ENCODE data around the gene DSCAML1. TPM values are rescaled to one million over a fixed set of nuclear protein-coding genes. Genes with fewer than 3 reads are reported as not detected.

The DSCAML1 gene
- total RNA-seq, 1 donor = not detected

DNA sequence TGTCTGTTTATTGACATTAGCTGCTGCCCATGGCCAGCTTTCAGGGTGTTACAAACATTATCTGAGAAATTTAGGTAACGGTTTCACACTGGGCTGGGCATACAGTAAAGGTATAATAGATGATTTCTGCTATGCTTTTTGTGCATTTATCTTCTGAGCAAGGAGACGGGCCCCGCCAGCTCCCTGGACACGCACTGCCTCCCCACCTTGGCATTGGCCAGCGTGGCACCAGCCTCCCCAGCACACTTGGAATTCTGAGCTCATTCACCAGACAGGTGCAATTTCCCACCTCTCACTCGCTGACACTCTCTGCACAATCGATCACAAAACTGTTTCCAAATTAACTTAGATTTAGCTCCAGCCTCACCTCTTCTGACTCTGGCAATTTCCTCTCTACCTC lies 246.6 kb downstream of the DSCAML1 start:
- H3K4me3 ChIP-seq (ENCODE audit: low read depth, low read length) = no peak overlapping the region
- no peak for DNase-seq (ENCODE audit: low read depth)
- TF ChIP-seq, protein P1, sequence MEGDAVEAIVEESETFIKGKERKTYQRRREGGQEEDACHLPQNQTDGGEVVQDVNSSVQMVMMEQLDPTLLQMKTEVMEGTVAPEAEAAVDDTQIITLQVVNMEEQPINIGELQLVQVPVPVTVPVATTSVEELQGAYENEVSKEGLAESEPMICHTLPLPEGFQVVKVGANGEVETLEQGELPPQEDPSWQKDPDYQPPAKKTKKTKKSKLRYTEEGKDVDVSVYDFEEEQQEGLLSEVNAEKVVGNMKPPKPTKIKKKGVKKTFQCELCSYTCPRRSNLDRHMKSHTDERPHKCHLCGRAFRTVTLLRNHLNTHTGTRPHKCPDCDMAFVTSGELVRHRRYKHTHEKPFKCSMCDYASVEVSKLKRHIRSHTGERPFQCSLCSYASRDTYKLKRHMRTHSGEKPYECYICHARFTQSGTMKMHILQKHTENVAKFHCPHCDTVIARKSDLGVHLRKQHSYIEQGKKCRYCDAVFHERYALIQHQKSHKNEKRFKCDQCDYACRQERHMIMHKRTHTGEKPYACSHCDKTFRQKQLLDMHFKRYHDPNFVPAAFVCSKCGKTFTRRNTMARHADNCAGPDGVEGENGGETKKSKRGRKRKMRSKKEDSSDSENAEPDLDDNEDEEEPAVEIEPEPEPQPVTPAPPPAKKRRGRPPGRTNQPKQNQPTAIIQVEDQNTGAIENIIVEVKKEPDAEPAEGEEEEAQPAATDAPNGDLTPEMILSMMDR (IDR thresholded peaks at IDR 0.05; ENCODE audit: insufficient read depth, low read depth, low read length) = no peak

DNA sequence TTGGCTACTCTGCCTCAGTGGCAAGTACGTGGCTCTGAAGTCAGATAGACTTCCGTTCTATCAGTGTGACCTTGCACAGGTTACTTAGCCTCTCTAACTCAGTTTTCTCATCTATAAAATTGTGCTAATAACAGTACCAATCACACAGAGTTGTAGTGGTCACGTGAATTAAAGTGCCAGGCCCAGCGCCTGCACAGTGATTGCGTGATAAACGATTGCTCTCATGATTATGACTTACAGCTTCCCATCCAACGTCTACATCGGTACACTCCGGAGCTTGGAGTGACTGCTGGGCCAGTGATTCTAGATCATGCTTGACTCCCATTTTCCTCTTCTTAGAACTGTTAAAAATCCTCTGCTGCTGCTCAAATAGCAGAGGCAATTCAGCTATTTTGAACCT lies 247.6 kb downstream of the DSCAML1 start:
- TF ChIP-seq, protein P1 (IDR thresholded peaks at IDR 0.05; ENCODE audit: insufficient read depth, low read depth, low read length) = no peak
- no peak overlapping the region for H3K4me3 ChIP-seq (ENCODE audit: low read depth, low read length)
- DNase-seq (ENCODE audit: low read depth) = no peak

DNA sequence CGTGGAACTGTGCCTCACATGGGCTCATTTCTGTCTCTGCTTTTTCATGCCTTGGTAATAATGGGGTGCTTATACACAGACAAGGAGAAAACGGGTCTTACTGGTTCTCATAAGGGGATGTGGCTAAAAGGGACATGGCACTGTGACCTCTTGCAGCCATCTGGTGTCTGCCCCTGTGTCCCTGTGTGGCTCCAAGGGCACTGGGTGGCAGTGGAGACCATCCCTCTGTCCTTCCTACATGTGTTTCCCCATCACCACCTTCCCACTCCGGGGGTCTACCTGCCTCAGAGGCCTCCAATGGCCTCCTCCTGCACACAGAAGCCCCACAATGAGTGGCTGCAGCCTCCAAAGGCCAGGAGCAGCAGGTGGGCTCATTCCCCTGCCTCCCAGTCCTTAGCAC lies 248.1 kb downstream of the DSCAML1 start:
- TF ChIP-seq, protein P1 (IDR thresholded peaks at IDR 0.05; ENCODE audit: insufficient read depth, low read depth, low read length) = no peak
- no peak overlapping the region for H3K4me3 ChIP-seq (ENCODE audit: low read depth, low read length)

DNA sequence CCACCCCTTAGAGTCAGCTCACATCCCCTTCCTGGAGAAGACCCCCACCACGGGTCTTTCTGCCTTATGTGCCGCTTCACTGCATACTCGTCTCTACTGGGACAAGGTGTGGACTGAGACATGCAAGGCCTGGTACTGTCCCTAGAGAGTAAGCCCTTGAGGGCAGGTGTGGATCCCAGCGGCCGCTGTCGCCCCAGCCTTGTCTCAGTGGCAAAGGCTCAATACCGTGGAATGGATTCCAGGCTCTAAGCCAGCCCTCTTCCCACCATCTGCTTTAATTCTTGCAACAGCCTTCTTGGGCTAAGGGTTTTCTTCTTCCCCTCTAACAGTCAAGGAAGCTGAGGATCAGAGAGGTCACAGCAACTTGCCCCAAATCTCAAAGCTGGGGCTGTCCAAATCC lies 249.1 kb downstream of the DSCAML1 start:
- DNase-seq (ENCODE audit: low read depth) = no peak
- no peak overlapping the region for H3K4me3 ChIP-seq (ENCODE audit: low read depth, low read length)
- TF ChIP-seq, protein P1 (IDR thresholded peaks at IDR 0.05; ENCODE audit: insufficient read depth, low read depth, low read length) = no peak

More for the DNA sequence above, 248.1 kb downstream of the DSCAML1 start:
- no peak for DNase-seq (ENCODE audit: low read depth)

DNA sequence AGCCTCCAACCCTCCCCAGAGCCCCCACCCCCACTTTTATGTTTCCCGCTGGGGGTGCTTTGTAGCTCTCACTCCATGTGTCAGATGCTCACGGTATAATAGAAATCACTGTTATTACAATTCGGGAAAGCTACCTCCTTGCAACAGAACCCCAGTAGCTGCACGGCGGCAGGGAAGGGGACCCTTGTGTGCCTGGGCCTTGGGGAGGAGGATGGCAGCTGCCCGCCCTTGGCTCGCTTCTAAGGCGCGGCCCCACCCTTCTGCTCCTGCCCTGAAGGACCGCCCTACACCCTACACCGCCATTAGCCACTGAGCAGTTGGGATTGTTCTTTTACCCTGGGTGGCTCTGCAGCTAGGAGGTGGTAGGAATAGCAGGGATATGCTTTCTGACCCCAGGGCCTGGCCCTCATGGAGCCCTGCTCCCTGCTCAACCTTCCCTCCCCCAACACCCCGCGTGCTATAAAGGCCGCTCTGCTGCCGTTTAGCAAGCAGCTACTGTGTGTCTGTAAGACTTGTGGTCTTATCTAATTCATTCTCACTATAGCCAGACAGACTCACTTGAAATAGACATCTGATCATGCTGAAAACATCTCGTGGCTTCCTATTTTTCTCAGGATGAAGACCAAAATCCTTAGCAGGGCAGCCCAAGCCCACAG lies 249.7 kb downstream of the DSCAML1 start:
- no peak overlapping the region for H3K4me3 ChIP-seq (ENCODE audit: low read depth, low read length)
- DNase-seq (ENCODE audit: low read depth) = no peak
- TF ChIP-seq, protein P1 (IDR thresholded peaks at IDR 0.05; ENCODE audit: insufficient read depth, low read depth, low read length) = no peak

DNA sequence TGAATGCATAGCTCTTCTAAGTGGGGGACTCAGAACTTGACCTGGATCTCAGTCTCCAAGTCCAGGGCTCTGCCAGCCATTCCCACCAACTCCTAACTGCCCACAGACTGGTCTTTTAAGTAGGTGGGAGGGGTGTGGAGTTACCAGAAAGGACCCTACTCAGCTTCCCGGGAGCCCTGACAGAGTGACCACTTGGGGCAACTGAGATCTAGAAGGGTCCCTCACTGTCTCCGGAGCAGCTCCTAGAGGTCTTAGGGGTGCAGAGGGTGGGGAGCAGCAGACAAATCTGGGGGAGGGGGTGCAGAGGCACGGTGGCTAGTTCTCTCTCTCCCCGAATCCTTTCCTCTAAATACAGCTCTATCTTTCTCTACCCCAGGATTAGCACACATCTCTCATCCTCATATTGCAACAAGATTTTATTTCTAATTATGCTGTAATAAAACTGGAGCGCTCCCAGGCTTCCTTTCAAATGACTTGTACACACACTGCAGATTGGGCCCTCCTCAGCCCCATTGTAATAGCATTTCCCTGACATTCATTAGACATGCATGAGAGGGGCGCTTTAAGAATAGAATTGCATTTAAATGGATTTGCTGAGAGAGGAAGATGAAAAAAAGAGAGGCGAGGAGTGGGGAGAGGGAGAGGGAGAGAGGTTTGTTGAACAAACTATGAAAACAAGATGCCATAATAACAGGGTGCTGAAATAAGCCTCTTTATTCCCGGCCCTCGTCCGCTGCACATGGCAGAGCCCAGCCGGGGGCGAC lies 250.4 kb downstream of the DSCAML1 start:
- no peak for DNase-seq (ENCODE audit: low read depth)
- TF ChIP-seq, protein P1 (IDR thresholded peaks at IDR 0.05; ENCODE audit: insufficient read depth, low read depth, low read length) = no peak
- no peak overlapping the region for H3K4me3 ChIP-seq (ENCODE audit: low read depth, low read length)
